HG02840 (cell line): ENCODE measurements around the gene ERCC2.

Experiments
- ATAC-seq: cut with Tn5 transposase; IDR thresholded peaks from one replicate; pipeline ENCODE4 v1.9.1; 2021; ENCODE audit warnings: mild to moderate bottlenecking, moderate library complexity, moderate number of reproducible peaks; ENCODE audit not compliant: unreplicated experiment, low FRiP score

The ERCC2 gene

GRCh38 chr19:45356760-45357444 lies 13.5 kb downstream of the ERCC2 start:
- no peak for ATAC-seq

- ATAC-seq = no peak
These were observed 14.5 kb downstream of the ERCC2 start for GRCh38 chr19:45355910-45356309.

GRCh38 chr19:45355402-45355801 lies 15.0 kb downstream of the ERCC2 start:
- ATAC-seq = no peak

- no peak for ATAC-seq
These were observed 16.0 kb downstream of the ERCC2 start for GRCh38 chr19:45354241-45354842.

GRCh38 chr19:45352914-45353796 lies 17.2 kb downstream of the ERCC2 start:
- no peak for ATAC-seq

- no peak for ATAC-seq
These were observed 17.9 kb downstream of the ERCC2 start for GRCh38 chr19:45352471-45352870.

GRCh38 chr19:45352062-45352461 lies 18.3 kb downstream of the ERCC2 start:
- ATAC-seq = no peak

- ATAC-seq = no peak
These were observed 18.9 kb downstream of the ERCC2 start for GRCh38 chr19:45351401-45351952.

- no peak for ATAC-seq
These were observed 19.8 kb downstream of the ERCC2 start for GRCh38 chr19:45350477-45351058.

- no peak for ATAC-seq
These were observed 20.9 kb downstream of the ERCC2 start for GRCh38 chr19:45349430-45349941.

GRCh38 chr19:45349126-45349415 lies 21.3 kb downstream of the ERCC2 start:
- ATAC-seq = no peak

GRCh38 chr19:45348367-45349125 lies 21.8 kb downstream of the ERCC2 start:
- no peak for ATAC-seq

GRCh38 chr19:45347570-45348366 lies 22.6 kb downstream of the ERCC2 start:
- ATAC-seq = no peak

GRCh38 chr19:45346449-45346848 lies 23.9 kb downstream of the ERCC2 start:
- no peak for ATAC-seq

- ATAC-seq = no peak
These were observed 24.9 kb downstream of the ERCC2 start for GRCh38 chr19:45345506-45345860.

GRCh38 chr19:45344621-45345505 lies 25.5 kb downstream of the ERCC2 start:
- ATAC-seq = no peak

GRCh38 chr19:45342911-45343310 lies 27.5 kb downstream of the ERCC2 start:
- no peak for ATAC-seq

- ATAC-seq = no peak
These were observed 29.4 kb downstream of the ERCC2 start for GRCh38 chr19:45340899-45341453.
